B cell (primary cell): ENCODE data around the gene TRPM1. TPM values are rescaled to one million over a fixed set of nuclear protein-coding genes. Genes with fewer than 3 reads are reported as not detected.

Experiments
- ATAC-seq: fragments of 200-7000 bp; cut with Tn5 transposase; one replicate; pipeline ENCODE4 v1.10.0; 2021; ENCODE audit warnings: low read depth, mild to moderate bottlenecking, moderate number of reproducible peaks, moderate library complexity
- CTCF ChIA-PET: fragments of 350-600 bp; sonication (Branson Sonifier 250); formaldehyde crosslinking; loops from one replicate; lab custom pipeline; 2021; ENCODE audit warnings: antibody characterized with exemption, inconsistent platforms; lab: Charles Lee
- POLR2A ChIA-PET: fragments of 350-600 bp; sonication (Branson Sonifier 250); formaldehyde crosslinking; loops from one replicate; lab custom pipeline; 2021; ENCODE audit warnings: antibody characterized with exemption; lab: Charles Lee
- DNase-seq: peaks from one replicate; pipeline ENCODE4 v3.0.0; 2013
- H2AFZ ChIP-seq: 2 replicates; pipeline ENCODE4 v1.6.1; 2012; ENCODE audit warnings: mild to moderate bottlenecking, low read depth, low read length; ENCODE audit not compliant: insufficient read depth, poor library complexity, severe bottlenecking
- H3K27ac ChIP-seq, 2 donors: 1 replicate in 1 of 2; 2 replicates in 1 of 2; pipeline ENCODE4 v1.5.1; 2012 to 2013; ENCODE audit warnings: low read length in 2 of 2, mild to moderate bottlenecking in 2 of 2, moderate library complexity in 1 of 2
- H3K27me3 ChIP-seq, 4 experiments: fragments of 200-600 bp in 1 of 4; sonication (generic) in 1 of 4; replicated peaks in 1 of 4; 1 replicate in 2 of 4; 2 replicates in 2 of 4; pipeline versions ENCODE4 v1.6.1 to v1.7.0; 2013 to 2016; ENCODE audit warnings: low read length in 3 of 4, mild to moderate bottlenecking in 2 of 4, mixed read lengths in 1 of 4, moderate library complexity in 1 of 4; ENCODE audit not compliant: insufficient read depth in 4 of 4, control insufficient read depth in 3 of 4; ENCODE audit errors: control extremely low read depth in 1 of 4
- H3K36me3 ChIP-seq, 2 experiments: replicated peaks in 1 of 2; 1 replicate in 1 of 2; 2 replicates in 1 of 2; pipeline versions ENCODE4 v1.6.1 to v1.7.1; 2013; ENCODE audit warnings: low read length in 1 of 2; ENCODE audit not compliant: insufficient read depth in 2 of 2, control insufficient read depth in 1 of 2; ENCODE audit errors: control extremely low read depth in 1 of 2, extremely low read depth in 1 of 2
- H3K4me1 ChIP-seq, 2 donors: fragments of 200-600 bp in 1 of 2; sonication (generic) in 1 of 2; 1 replicate in 1 of 2; 2 replicates in 1 of 2; pipeline versions ENCODE4 v1.5.1 to v1.6.1; 2013 to 2017; ENCODE audit warnings: low read length in 2 of 2; ENCODE audit not compliant: control insufficient read depth in 2 of 2, insufficient read depth in 2 of 2
- H3K4me2 ChIP-seq: replicated peaks from 2 replicates; pipeline ENCODE3; 2012; ENCODE audit warnings: mild to moderate bottlenecking, low read depth, low read length; ENCODE audit not compliant: poor library complexity, severe bottlenecking
- H3K4me3 ChIP-seq, 5 experiments: fragments of 200-600 bp in 1 of 5; sonication (generic) in 1 of 5; 1 replicate in 3 of 5; 2 replicates in 2 of 5; pipeline versions ENCODE4 v1.5.1 to v1.7.0; 2011 to 2016; ENCODE audit warnings: low read length in 4 of 5, mild to moderate bottlenecking in 4 of 5, low read depth in 2 of 5, control low read depth in 1 of 5, moderate library complexity in 1 of 5; ENCODE audit not compliant: insufficient read depth in 1 of 5; ENCODE audit errors: control extremely low read depth in 1 of 5, extremely low read depth in 1 of 5
- H3K79me2 ChIP-seq: fragments of 200-600 bp; sonication (generic); one replicate; pipeline ENCODE4 v1.6.0; 2016; ENCODE audit warnings: low read length; ENCODE audit not compliant: control insufficient read depth, insufficient read depth
- H3K9ac ChIP-seq: fragments of 200-600 bp; sonication (generic); 2 replicates; pipeline ENCODE4 v1.6.1; 2017; ENCODE audit warnings: mild to moderate bottlenecking, low read length, moderate library complexity
- H3K9me3 ChIP-seq, 3 donors: one replicate each; pipeline versions ENCODE4 v1.6.1 to v1.7.1; 2013; ENCODE audit warnings: low read length in 2 of 3; ENCODE audit not compliant: control insufficient read depth in 2 of 3, insufficient read depth in 1 of 3; ENCODE audit errors: control extremely low read depth in 1 of 3
- H4K20me1 ChIP-seq: 2 replicates; pipeline ENCODE4 v1.6.0; 2012; ENCODE audit warnings: mild to moderate bottlenecking, low read length; ENCODE audit not compliant: insufficient read depth, control insufficient read depth, poor library complexity, severe bottlenecking
- H3K27ac Mint-ChIP-seq: one replicate; pipeline ENCODE4 v1.8.0; 2021; ENCODE audit warnings: mixed read lengths
- H3K27me3 Mint-ChIP-seq: one replicate; pipeline ENCODE4 v1.8.0; 2021; ENCODE audit warnings: mixed read lengths
- H3K4me1 Mint-ChIP-seq: one replicate; pipeline ENCODE4 v1.8.0; 2021; ENCODE audit warnings: mixed read lengths
- H3K4me3 Mint-ChIP-seq: one replicate; pipeline ENCODE4 v1.8.0; 2021; ENCODE audit warnings: mixed read lengths
- H3K9me3 Mint-ChIP-seq: one replicate; pipeline ENCODE4 v1.8.0; 2022; ENCODE audit warnings: mixed read lengths; ENCODE audit not compliant: insufficient read depth
- EZH2 ChIP-seq: IDR thresholded peaks from 2 replicates; pipeline ENCODE4 v1.6.1; 2012; ENCODE audit warnings: borderline replicate concordance, low read depth, mild to moderate bottlenecking, moderate library complexity, low read length; ENCODE audit not compliant: insufficient read depth, poor library complexity, severe bottlenecking
- WGBS: methylation state at CpG from one replicate; pipeline ENCODE4 v1.1.5; 2013; ENCODE audit warnings: missing lambda C conversion rate; ENCODE audit not compliant: insufficient coverage; 5-methylcytosine and 5-hydroxymethylcytosine counted together
- intact Hi-C: fragments of 100-400 bp; cut with micrococcal nuclease; formaldehyde crosslinking; loops from one replicate; pipeline ENCODE4 v1.10.0; 2022
- polyA plus RNA-seq: library from polyadenylated mRNA; depleted of rRNA; stranded (reverse); fragments of >200 nt; gene quantifications from 2 replicates; pipeline ENCODE4 v1.2.3, GENCODE V29; 2012
- total RNA-seq, 2 donors: library from RNA; stranded (reverse); fragments of 120-200 nt in 1 of 2; gene quantifications; 1 replicate in 1 of 2; 2 replicates in 1 of 2; pipeline versions ENCODE4 v1.2.3 to v1.2.4, GENCODE V29; 2013 to 2022
- TF ChIP-seq, protein P1 (sequence below): fragments of 200-600 bp; IDR thresholded peaks from one replicate; pipeline ENCODE4 v1.8.0; 2022; ENCODE audit warnings: antibody characterized with exemption, mild to moderate bottlenecking

The TRPM1 gene
- total and polyA plus RNA-seq, 2 donors (not counting 1 experiment from before 2014, with no cell fraction given): 0.07 TPM; not detected in 1

DNA sequence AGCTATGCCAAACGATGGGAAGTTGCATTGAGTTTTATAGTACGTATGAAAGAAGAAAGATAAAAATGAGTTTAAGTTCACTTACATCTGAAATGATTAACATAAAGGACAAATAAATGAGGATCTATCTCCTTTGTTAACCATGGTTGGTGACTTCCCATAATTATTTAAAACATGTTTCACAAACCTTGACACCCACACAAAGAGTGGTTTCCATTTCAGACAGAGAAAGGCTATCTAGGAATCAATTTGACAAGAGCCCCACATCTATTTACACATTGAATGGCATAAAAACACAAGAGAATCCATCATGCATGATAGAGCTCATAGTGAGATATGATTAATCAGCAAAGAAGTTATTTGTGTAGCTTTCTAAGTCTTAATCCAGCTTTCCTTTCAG is 95.9 kb downstream of the TRPM1 start:
- CTCF ChIA-PET: interaction anchor here (0.9 to 2.0 kb wide), 3 partner anchors 16 to 123 kb away, joined by 3 to 7 read pairs (median 4); no protein-coding TSS in a partner anchor
- peak overlapping the region in 1 of 5 experiments; percentile 2 for H3K4me3 ChIP-seq
- TF ChIP-seq EZH2: no peak
- TF ChIP-seq, protein P1, sequence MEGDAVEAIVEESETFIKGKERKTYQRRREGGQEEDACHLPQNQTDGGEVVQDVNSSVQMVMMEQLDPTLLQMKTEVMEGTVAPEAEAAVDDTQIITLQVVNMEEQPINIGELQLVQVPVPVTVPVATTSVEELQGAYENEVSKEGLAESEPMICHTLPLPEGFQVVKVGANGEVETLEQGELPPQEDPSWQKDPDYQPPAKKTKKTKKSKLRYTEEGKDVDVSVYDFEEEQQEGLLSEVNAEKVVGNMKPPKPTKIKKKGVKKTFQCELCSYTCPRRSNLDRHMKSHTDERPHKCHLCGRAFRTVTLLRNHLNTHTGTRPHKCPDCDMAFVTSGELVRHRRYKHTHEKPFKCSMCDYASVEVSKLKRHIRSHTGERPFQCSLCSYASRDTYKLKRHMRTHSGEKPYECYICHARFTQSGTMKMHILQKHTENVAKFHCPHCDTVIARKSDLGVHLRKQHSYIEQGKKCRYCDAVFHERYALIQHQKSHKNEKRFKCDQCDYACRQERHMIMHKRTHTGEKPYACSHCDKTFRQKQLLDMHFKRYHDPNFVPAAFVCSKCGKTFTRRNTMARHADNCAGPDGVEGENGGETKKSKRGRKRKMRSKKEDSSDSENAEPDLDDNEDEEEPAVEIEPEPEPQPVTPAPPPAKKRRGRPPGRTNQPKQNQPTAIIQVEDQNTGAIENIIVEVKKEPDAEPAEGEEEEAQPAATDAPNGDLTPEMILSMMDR: no peak
- peaks cover 46 to 55% of the 10 kb centered on the region in 2 donors for H3K4me1 ChIP-seq
- H2AFZ ChIP-seq: no peak overlapping the region
- peak overlapping the region; percentile 13 to 32 for H3K27ac ChIP-seq
- peak overlapping the region; percentile 4 for H3K27ac Mint-ChIP-seq
- H3K36me3 ChIP-seq: no peaks in the 10 kb centered on the region
- H3K4me3 Mint-ChIP-seq: peak overlapping the region; percentile 54
- no peaks in the 10 kb centered on the region for H3K27me3 ChIP-seq
- peaks cover 79% of the 10 kb centered on the region for H3K4me1 Mint-ChIP-seq
- H3K9me3 Mint-ChIP-seq: no peaks in the 10 kb centered on the region
- H3K4me2 ChIP-seq: peak overlapping the region; percentile 38
- intact Hi-C loops: loop anchor here (1.0 to 10.0 kb wide), 4 partner anchors 9 to 359 kb away; partner anchors contain the start of gene MTMR10
- H4K20me1 ChIP-seq: no peaks in the 10 kb centered on the region
- H3K9me3 ChIP-seq: no peaks in the 10 kb centered on the region
- no peaks in the 10 kb centered on the region for H3K79me2 ChIP-seq
- no CpG with 5 or more reads among the region's 2 CpGs for WGBS
- H3K9ac ChIP-seq: no peak overlapping the region
- ATAC-seq (no peak), DNase-seq (no peak)
- POLR2A ChIA-PET: interaction anchor here (0.6 to 1.6 kb wide), 3 partner anchors 8 to 94 kb away, joined by 3 to 5 read pairs (median 3); no protein-coding TSS in a partner anchor
- no peaks in the 10 kb centered on the region for H3K27me3 Mint-ChIP-seq

GRCh38 chr15:31004220-31004733 is 97.2 kb downstream of the TRPM1 start:
- Histone ChIP-seq H3K4me3 (peak overlapping the region in 4 of 5 experiments; percentile 3 to 47 (median 30)), H3K27me3 (no peaks in the 10 kb centered on the region), H3K9ac (peak overlapping the region; percentile 12), H3K9me3 (no peaks in the 10 kb centered on the region), H4K20me1 (no peaks in the 10 kb centered on the region), H2AFZ (peak overlapping the region; percentile 14), H3K27ac (peak overlapping the region; percentile 28 to 55), H3K4me2 (peak overlapping the region; percentile 70), H3K36me3 (no peaks in the 10 kb centered on the region), H3K4me1 (peaks cover 46 to 61% of the 10 kb centered on the region in 2 donors), H3K79me2 (no peaks in the 10 kb centered on the region)
- DNase-seq (peak; percentile 83), ATAC-seq (peak; percentile 92)
- Mint-ChIP-seq H3K4me1 (peaks cover 84% of the 10 kb centered on the region), H3K4me3 (peak overlapping the region; percentile 75), H3K27ac (peak overlapping the region; percentile 90), H3K27me3 (no peaks in the 10 kb centered on the region), H3K9me3 (no peaks in the 10 kb centered on the region)
- TF ChIP-seq, protein P1: no peak
- no peak for TF ChIP-seq EZH2
- intact Hi-C loops: loop anchor here (2.0 to 10.0 kb wide), 4 partner anchors 13 to 361 kb away; partner anchors contain the start of gene MTMR10
- POLR2A ChIA-PET: interaction anchor here (0.6 to 3.5 kb wide), 4 partner anchors 9 to 46 kb away, joined by 3 to 15 read pairs (median 4); partner anchors contain the start of gene MTMR10
- 0% methylated on average over 4 of the region's 5 CpGs for WGBS
- CTCF ChIA-PET: interaction anchor here (0.6 to 2.6 kb wide), 6 partner anchors 10 to 125 kb away, joined by 3 to 12 read pairs (median 4); partner anchors contain the start of gene MTMR10
